SK-N-SH treated with all-trans-retinoic acid at 6 μM for 48 hours (cell line): ENCODE results near the gene KIAA1217.

Experiments used
- ATAC-seq: fragments of 200-7000 bp; cut with Tn5 transposase; 3 replicates; pipeline ENCODE4 v1.9.1; 2020; ENCODE audit warnings: mild to moderate bottlenecking, moderate library complexity
- ARNTL ChIP-seq: fragments of 450-650 bp; formaldehyde crosslinking; IDR thresholded peaks from 2 replicates; pipeline ENCODE4 v1.5.0; 2020; ENCODE audit warnings: low read depth, mild to moderate bottlenecking, moderate library complexity, borderline replicate concordance
- CSDC2 ChIP-seq: fragments of 250-450 bp; sonication (Bioruptor Pico); IDR thresholded peaks from 2 replicates; pipeline ENCODE4 v1.5.0; 2020; ENCODE audit warnings: mild to moderate bottlenecking, moderate library complexity
- ESRRG ChIP-seq: fragments of 250-450 bp; sonication (Bioruptor Pico); IDR thresholded peaks from 2 replicates; pipeline ENCODE4 v1.6.1; 2021; ENCODE audit warnings: mild to moderate bottlenecking
- GLIS3 ChIP-seq: fragments of 250-450 bp; sonication (Bioruptor Pico); IDR thresholded peaks from 2 replicates; pipeline ENCODE4 v1.5.0; 2020; ENCODE audit warnings: mild to moderate bottlenecking, moderate library complexity
- ISL1 ChIP-seq: fragments of 250-450 bp; sonication (Bioruptor Pico); IDR thresholded peaks from 2 replicates; pipeline ENCODE4 v2.1.2; 2022; ENCODE audit warnings: mild to moderate bottlenecking, moderate library complexity
- OSR1 ChIP-seq: fragments of 250-450 bp; sonication (Bioruptor Pico); IDR thresholded peaks from 2 replicates; pipeline ENCODE4 v1.8.0; 2022; ENCODE audit warnings: moderate library complexity, mild to moderate bottlenecking, inconsistent platforms
- PPARA ChIP-seq: fragments of 250-450 bp; sonication (Bioruptor Pico); IDR thresholded peaks from 2 replicates; pipeline ENCODE4 v1.5.0; 2020; ENCODE audit warnings: mild to moderate bottlenecking, borderline replicate concordance
- RARB ChIP-seq: fragments of 250-450 bp; sonication (Bioruptor Pico); IDR thresholded peaks from 2 replicates; pipeline ENCODE4 v1.8.0; 2021; ENCODE audit warnings: mild to moderate bottlenecking, moderate library complexity
- SNAI2 ChIP-seq: fragments of 250-450 bp; sonication (Bioruptor Pico); IDR thresholded peaks from 2 replicates; pipeline ENCODE4 v1.5.0; 2020; ENCODE audit warnings: mild to moderate bottlenecking, moderate library complexity
- TCF4 ChIP-seq: fragments of 250-450 bp; sonication (Bioruptor Pico); IDR thresholded peaks from 2 replicates; pipeline ENCODE4 v1.8.0; 2021; ENCODE audit warnings: mild to moderate bottlenecking, moderate library complexity, borderline replicate concordance
- TOX ChIP-seq: fragments of 250-450 bp; sonication (Bioruptor Pico); IDR thresholded peaks from 2 replicates; pipeline ENCODE4 v1.8.0; 2021; ENCODE audit warnings: mild to moderate bottlenecking, moderate library complexity, borderline replicate concordance
- ZC3H10 ChIP-seq: fragments of 250-450 bp; sonication (Bioruptor Pico); IDR thresholded peaks from 2 replicates; pipeline ENCODE4 v1.5.1; 2021; ENCODE audit warnings: mild to moderate bottlenecking, moderate library complexity
- ZFP3 ChIP-seq: fragments of 250-450 bp; sonication (Bioruptor Pico); IDR thresholded peaks from 2 replicates; pipeline ENCODE4 v1.5.0; 2020; ENCODE audit warnings: mild to moderate bottlenecking, moderate library complexity
- ZFP30 ChIP-seq: fragments of 450-650 bp; formaldehyde crosslinking; IDR thresholded peaks from 2 replicates; pipeline ENCODE4 v1.5.0; 2022; ENCODE audit warnings: mild to moderate bottlenecking, moderate library complexity
- ZNF565 ChIP-seq: fragments of 450-650 bp; formaldehyde crosslinking; conservative IDR thresholded peaks from 2 replicates; pipeline ENCODE4 v1.5.0; 2020; ENCODE audit warnings: low read depth, mild to moderate bottlenecking, moderate library complexity
- ZNF70 ChIP-seq: fragments of 450-650 bp; formaldehyde crosslinking; IDR thresholded peaks from 2 replicates; pipeline ENCODE4 v1.5.0; 2020; ENCODE audit warnings: mild to moderate bottlenecking, moderate library complexity
- ZNF8 ChIP-seq: fragments of 450-650 bp; formaldehyde crosslinking; IDR thresholded peaks from 2 replicates; pipeline ENCODE4 v1.5.0; 2020; ENCODE audit warnings: mild to moderate bottlenecking, moderate library complexity
- TF ChIP-seq, protein P1 (sequence below): fragments of 250-450 bp; sonication (Bioruptor Pico); IDR thresholded peaks from 2 replicates; pipeline ENCODE4 v1.5.0; 2020; ENCODE audit warnings: mild to moderate bottlenecking, moderate library complexity
- TF ChIP-seq, protein P2 (sequence below): fragments of 250-450 bp; sonication (Bioruptor Pico); IDR thresholded peaks from 2 replicates; pipeline ENCODE4 v1.8.0; 2020; ENCODE audit warnings: mild to moderate bottlenecking, moderate library complexity, borderline replicate concordance
- TF ChIP-seq, protein P3 (sequence below): fragments of 250-450 bp; sonication (Bioruptor Pico); IDR thresholded peaks from 2 replicates; pipeline ENCODE4 v1.5.1; 2021; ENCODE audit warnings: mild to moderate bottlenecking, moderate library complexity

Gene KIAA1217

DNA sequence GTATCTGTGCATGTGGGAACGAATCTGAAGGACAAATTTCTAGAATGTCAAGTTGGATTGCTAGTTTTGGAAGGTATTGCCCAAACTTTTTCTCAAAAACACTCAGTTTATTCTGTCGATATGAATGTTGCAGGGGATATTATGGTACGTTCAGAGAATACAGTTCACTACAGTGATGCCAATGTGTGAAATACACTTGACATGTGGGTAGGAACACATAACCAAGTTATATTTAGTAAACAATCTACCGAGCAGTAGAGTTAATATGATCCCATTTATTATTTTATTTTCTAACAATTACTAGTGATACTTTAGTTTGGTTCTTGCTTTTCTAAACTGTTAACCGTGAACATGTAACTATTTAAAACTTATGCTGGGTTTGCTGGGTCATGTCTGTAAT, 37.4 kb downstream of the KIAA1217 start:
- TF ChIP-seq ZNF565 (CRISPR knock-in tag), result no peak
- no peak for TF ChIP-seq GLIS3 (CRISPR knock-in tag)
- TF ChIP-seq ESRRG (CRISPR knock-in tag), result no peak
- TF ChIP-seq OSR1, result no peak
- no peak for TF ChIP-seq CSDC2 (CRISPR knock-in tag)
- TF ChIP-seq ZFP30 (CRISPR knock-in tag), result no peak
- TF ChIP-seq, protein P1, sequence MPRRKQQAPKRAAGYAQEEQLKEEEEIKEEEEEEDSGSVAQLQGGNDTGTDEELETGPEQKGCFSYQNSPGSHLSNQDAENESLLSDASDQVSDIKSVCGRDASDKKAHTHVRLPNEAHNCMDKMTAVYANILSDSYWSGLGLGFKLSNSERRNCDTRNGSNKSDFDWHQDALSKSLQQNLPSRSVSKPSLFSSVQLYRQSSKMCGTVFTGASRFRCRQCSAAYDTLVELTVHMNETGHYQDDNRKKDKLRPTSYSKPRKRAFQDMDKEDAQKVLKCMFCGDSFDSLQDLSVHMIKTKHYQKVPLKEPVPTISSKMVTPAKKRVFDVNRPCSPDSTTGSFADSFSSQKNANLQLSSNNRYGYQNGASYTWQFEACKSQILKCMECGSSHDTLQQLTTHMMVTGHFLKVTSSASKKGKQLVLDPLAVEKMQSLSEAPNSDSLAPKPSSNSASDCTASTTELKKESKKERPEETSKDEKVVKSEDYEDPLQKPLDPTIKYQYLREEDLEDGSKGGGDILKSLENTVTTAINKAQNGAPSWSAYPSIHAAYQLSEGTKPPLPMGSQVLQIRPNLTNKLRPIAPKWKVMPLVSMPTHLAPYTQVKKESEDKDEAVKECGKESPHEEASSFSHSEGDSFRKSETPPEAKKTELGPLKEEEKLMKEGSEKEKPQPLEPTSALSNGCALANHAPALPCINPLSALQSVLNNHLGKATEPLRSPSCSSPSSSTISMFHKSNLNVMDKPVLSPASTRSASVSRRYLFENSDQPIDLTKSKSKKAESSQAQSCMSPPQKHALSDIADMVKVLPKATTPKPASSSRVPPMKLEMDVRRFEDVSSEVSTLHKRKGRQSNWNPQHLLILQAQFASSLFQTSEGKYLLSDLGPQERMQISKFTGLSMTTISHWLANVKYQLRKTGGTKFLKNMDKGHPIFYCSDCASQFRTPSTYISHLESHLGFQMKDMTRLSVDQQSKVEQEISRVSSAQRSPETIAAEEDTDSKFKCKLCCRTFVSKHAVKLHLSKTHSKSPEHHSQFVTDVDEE (CRISPR knock-in tag), result no peak
- TF ChIP-seq ZFP3 (CRISPR knock-in tag), result no peak
- TF ChIP-seq TOX (CRISPR knock-in tag), result no peak
- no peak for TF ChIP-seq TCF4 (CRISPR knock-in tag)
- no peak for TF ChIP-seq ISL1 (CRISPR knock-in tag)
- no peak for ATAC-seq

DNA sequence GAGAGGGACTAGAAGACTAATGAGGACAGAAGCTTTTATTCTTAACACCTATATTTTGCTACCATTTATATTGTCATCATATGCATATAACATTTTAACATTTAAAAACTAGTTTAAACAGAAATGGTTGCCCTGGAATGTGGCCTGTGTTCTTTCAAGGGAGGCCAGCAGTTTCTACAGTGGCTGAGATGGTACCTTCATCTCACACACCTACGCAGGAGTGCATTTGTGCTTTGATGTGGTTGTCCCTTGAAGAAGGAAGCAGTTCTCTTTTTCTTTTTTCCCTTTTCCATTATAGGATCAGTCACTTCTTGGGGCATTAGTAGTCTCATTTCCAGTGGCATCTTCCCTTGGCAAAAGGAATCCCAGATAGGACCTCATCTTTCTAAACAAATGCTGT, 38.9 kb downstream of the KIAA1217 start:
- TF ChIP-seq ISL1 (CRISPR knock-in tag) (no peak), OSR1 (no peak), TOX (CRISPR knock-in tag) (no peak), TCF4 (CRISPR knock-in tag) (no peak), RARB (CRISPR knock-in tag) (no peak), CSDC2 (CRISPR knock-in tag) (no peak), GLIS3 (CRISPR knock-in tag) (no peak), ZFP3 (CRISPR knock-in tag) (no peak), ZNF70 (CRISPR knock-in tag) (no peak), ZC3H10 (CRISPR knock-in tag) (no peak), PPARA (CRISPR knock-in tag) (no peak), SNAI2 (CRISPR knock-in tag) (no peak), ZNF8 (no peak), ZNF565 (CRISPR knock-in tag) (no peak)
- TF ChIP-seq, protein P1 (CRISPR knock-in tag), result no peak
- TF ChIP-seq, protein P2, sequence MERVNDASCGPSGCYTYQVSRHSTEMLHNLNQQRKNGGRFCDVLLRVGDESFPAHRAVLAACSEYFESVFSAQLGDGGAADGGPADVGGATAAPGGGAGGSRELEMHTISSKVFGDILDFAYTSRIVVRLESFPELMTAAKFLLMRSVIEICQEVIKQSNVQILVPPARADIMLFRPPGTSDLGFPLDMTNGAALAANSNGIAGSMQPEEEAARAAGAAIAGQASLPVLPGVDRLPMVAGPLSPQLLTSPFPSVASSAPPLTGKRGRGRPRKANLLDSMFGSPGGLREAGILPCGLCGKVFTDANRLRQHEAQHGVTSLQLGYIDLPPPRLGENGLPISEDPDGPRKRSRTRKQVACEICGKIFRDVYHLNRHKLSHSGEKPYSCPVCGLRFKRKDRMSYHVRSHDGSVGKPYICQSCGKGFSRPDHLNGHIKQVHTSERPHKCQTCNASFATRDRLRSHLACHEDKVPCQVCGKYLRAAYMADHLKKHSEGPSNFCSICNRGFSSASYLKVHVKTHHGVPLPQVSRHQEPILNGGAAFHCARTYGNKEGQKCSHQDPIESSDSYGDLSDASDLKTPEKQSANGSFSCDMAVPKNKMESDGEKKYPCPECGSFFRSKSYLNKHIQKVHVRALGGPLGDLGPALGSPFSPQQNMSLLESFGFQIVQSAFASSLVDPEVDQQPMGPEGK (CRISPR knock-in tag), result no peak
- ATAC-seq, result no peak

DNA sequence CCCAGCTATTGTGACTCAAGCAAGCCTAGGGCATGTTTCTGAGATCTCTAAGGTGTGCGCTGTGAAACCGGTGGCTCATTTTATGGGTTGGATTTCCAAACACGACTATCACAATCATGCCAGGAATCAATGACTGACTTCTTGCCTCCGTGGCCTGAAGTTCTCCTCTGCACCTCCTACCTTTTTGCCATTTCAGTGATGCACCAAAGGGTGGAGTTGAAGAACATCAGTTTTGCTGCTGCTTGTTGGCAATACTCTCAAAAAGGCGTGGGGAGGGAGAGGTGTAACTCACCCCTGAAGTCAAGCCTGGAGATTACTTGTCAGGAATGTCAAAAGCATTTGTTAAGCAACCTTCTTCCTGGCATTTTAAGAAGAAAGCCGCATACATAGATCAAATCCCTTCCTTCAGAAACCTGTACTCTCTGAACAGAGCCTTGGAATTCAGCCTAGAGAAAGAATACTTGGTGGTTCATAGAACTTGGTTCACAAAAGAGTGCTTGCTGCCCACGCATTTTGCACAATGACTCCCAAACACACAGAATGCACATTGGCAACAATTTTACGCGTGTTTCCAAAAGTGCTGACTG, 41.0 kb downstream of the KIAA1217 start:
- ATAC-seq, result no peak
- TF ChIP-seq OSR1, result no peak
- TF ChIP-seq ARNTL (CRISPR knock-in tag), result no peak
- no peak for TF ChIP-seq ZC3H10 (CRISPR knock-in tag)
- no peak for TF ChIP-seq ZNF70 (CRISPR knock-in tag)
- no peak for TF ChIP-seq ISL1 (CRISPR knock-in tag)
- no peak for TF ChIP-seq TOX (CRISPR knock-in tag)
- TF ChIP-seq GLIS3 (CRISPR knock-in tag), result no peak
- no peak for TF ChIP-seq CSDC2 (CRISPR knock-in tag)
- TF ChIP-seq, protein P3, sequence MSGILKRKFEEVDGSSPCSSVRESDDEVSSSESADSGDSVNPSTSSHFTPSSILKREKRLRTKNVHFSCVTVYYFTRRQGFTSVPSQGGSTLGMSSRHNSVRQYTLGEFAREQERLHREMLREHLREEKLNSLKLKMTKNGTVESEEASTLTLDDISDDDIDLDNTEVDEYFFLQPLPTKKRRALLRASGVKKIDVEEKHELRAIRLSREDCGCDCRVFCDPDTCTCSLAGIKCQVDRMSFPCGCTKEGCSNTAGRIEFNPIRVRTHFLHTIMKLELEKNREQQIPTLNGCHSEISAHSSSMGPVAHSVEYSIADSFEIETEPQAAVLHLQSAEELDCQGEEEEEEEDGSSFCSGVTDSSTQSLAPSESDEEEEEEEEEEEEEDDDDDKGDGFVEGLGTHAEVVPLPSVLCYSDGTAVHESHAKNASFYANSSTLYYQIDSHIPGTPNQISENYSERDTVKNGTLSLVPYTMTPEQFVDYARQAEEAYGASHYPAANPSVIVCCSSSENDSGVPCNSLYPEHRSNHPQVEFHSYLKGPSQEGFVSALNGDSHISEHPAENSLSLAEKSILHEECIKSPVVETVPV (CRISPR knock-in tag), result no peak
- no peak for TF ChIP-seq ZFP3 (CRISPR knock-in tag)
- TF ChIP-seq, protein P2 (CRISPR knock-in tag), result no peak
- TF ChIP-seq PPARA (CRISPR knock-in tag), result no peak
- no peak for TF ChIP-seq ZNF8
